Suprapubic skin (tissue), 4 donors: Measurements from ENCODE around the gene CNNM2. TPM values are rescaled to one million over a fixed set of nuclear protein-coding genes. Genes with fewer than 3 reads are reported as not detected.

Source experiments
- DNase-seq, 2 donors: peaks; one replicate each; pipeline ENCODE4 v3.0.0-alpha.2; 2019; ENCODE audit warnings: low spot score in 2 of 2
- H3K27ac ChIP-seq: fragments of 200-600 bp; sonication (generic); one replicate; pipeline ENCODE4 v1.5.1; 2019
- H3K27me3 ChIP-seq: fragments of 200-600 bp; sonication (generic); one replicate; pipeline ENCODE4 v1.5.1; 2019
- H3K36me3 ChIP-seq: fragments of 200-600 bp; sonication (generic); one replicate; pipeline ENCODE4 v1.5.1; 2019
- H3K4me1 ChIP-seq: fragments of 200-600 bp; sonication (generic); one replicate; pipeline ENCODE4 v1.5.1; 2019
- H3K4me3 ChIP-seq: fragments of 200-600 bp; sonication (generic); one replicate; pipeline ENCODE4 v1.5.1; 2019; ENCODE audit warnings: mild to moderate bottlenecking
- H3K9me3 ChIP-seq: fragments of 200-600 bp; sonication (generic); one replicate; pipeline ENCODE4 v1.5.1; 2019
- EP300 ChIP-seq: sonication (generic); formaldehyde crosslinking; IDR thresholded peaks from one replicate; pipeline ENCODE4 v1.6.1; 2017; ENCODE audit warnings: antibody characterized with exemption
- POLR2A ChIP-seq, 2 donors: fragments of 450-650 bp; IDR thresholded peaks; one replicate each; pipeline ENCODE4 v1.6.1; 2017; ENCODE audit warnings: antibody characterized with exemption in 2 of 2, mild to moderate bottlenecking in 2 of 2, moderate library complexity in 2 of 2
- POLR2AphosphoS5 ChIP-seq, 3 donors: sonication (generic); formaldehyde crosslinking; IDR thresholded peaks; one replicate each; pipeline ENCODE4 v1.6.1; 2017; ENCODE audit warnings: antibody characterized with exemption in 3 of 3
- WGBS: methylation state at CpG from one replicate; pipeline ENCODE4 v1.1.5; 2018; 5-methylcytosine and 5-hydroxymethylcytosine counted together
- total RNA-seq, 4 donors: library from RNA; depleted of rRNA; stranded (reverse); fragments of >200 nt; gene quantifications; one replicate each; pipeline ENCODE4 v1.1.0, GENCODE V29; 2016
- TF ChIP-seq, protein P1 (sequence below), 2 donors: fragments of 200-600 bp in 1 of 2; fragments of 450-650 bp in 1 of 2; sonication (generic) in 1 of 2; IDR thresholded peaks; one replicate each; pipeline ENCODE4 v1.5.1; 2016 to 2019; ENCODE audit warnings: antibody characterized with exemption in 2 of 2, mild to moderate bottlenecking in 1 of 2, moderate library complexity in 1 of 2

CNNM2 gene
- total RNA-seq, 4 donors from 2014 or later = 8.7 to 16.9 (median 12.9) TPM

GRCh38 chr10:102894466-102895213 is 23.5 kb upstream of the CNNM2 start:
- Histone ChIP-seq H3K36me3 (peaks cover 9% of the 10 kb centered on the region), H3K27ac (no peak overlapping the region), H3K4me1 (no peaks in the 10 kb centered on the region), H3K27me3 (no peaks in the 10 kb centered on the region), H3K4me3 (no peak overlapping the region), H3K9me3 (no peaks in the 10 kb centered on the region)
- WGBS = 90% methylated on average over 4 of the region's 4 CpGs
- no peak for DNase-seq
- TF ChIP-seq EP300 = no peak
- TF ChIP-seq POLR2A (IDR thresholded peaks at IDR 0.05) = no peak
- TF ChIP-seq, protein P1, sequence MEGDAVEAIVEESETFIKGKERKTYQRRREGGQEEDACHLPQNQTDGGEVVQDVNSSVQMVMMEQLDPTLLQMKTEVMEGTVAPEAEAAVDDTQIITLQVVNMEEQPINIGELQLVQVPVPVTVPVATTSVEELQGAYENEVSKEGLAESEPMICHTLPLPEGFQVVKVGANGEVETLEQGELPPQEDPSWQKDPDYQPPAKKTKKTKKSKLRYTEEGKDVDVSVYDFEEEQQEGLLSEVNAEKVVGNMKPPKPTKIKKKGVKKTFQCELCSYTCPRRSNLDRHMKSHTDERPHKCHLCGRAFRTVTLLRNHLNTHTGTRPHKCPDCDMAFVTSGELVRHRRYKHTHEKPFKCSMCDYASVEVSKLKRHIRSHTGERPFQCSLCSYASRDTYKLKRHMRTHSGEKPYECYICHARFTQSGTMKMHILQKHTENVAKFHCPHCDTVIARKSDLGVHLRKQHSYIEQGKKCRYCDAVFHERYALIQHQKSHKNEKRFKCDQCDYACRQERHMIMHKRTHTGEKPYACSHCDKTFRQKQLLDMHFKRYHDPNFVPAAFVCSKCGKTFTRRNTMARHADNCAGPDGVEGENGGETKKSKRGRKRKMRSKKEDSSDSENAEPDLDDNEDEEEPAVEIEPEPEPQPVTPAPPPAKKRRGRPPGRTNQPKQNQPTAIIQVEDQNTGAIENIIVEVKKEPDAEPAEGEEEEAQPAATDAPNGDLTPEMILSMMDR (IDR thresholded peaks at IDR 0.05) = no peak
- no peak for TF ChIP-seq POLR2AphosphoS5 (IDR thresholded peaks at IDR 0.05)

DNA sequence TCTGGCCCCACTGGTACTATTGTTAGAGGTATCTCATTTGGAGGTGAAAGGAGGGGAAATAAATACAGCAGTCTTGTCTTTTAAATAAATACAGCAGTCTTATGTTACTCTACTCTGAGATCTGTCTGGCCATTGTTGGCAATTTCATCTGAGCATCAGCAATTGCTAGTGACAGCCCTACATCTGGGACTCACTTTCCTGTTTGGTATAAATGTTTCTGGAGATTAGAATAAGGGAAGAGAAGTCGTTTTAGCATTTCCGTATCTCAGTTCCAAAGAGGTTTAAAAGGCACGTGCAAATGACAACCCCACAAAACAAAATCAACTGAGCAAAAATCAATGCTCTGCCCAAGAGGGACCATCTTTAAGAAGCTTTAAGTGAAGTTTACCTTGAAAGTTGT is 18.1 kb upstream of the CNNM2 start:
- Histone ChIP-seq H3K9me3 (no peaks in the 10 kb centered on the region), H3K4me3 (no peak overlapping the region), H3K27ac (no peak overlapping the region), H3K27me3 (no peaks in the 10 kb centered on the region), H3K36me3 (no peaks in the 10 kb centered on the region), H3K4me1 (no peaks in the 10 kb centered on the region)
- DNase-seq = no peak
- WGBS = 90% methylated on average over 3 of the region's 3 CpGs
- TF ChIP-seq EP300 (no peak), POLR2A (IDR thresholded peaks at IDR 0.05) (no peak), POLR2AphosphoS5 (IDR thresholded peaks at IDR 0.05) (no peak)

DNA sequence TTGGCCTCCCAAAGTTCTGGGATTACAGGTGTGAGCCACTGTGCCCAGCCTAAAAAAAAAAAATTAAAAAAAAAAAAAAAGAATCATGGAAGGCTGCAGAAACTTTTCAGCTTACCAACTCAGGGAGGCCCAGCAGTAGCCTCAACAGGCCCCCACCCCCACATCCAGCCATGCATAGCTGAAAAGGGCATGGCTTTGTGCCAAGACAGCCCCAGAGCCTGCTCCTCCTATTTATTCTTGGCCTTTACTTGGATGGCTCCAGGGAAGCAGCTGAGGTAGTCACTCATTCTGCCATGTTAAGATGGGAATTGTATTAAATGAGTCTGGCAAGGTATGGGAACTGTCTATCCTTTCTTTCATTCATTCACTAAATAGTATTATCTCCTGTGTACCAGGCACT is 13.7 kb upstream of the CNNM2 start:
- H3K27me3 ChIP-seq = no peaks in the 10 kb centered on the region
- H3K9me3 ChIP-seq = no peaks in the 10 kb centered on the region
- DNase-seq = no peak
- no peak overlapping the region for H3K27ac ChIP-seq
- no peaks in the 10 kb centered on the region for H3K4me1 ChIP-seq
- H3K36me3 ChIP-seq = no peaks in the 10 kb centered on the region
- TF ChIP-seq, protein P1 (IDR thresholded peaks at IDR 0.05) = no peak
- TF ChIP-seq POLR2A (IDR thresholded peaks at IDR 0.05) (no peak), EP300 (no peak), POLR2AphosphoS5 (IDR thresholded peaks at IDR 0.05) (no peak)
- no peak overlapping the region for H3K4me3 ChIP-seq

DNA sequence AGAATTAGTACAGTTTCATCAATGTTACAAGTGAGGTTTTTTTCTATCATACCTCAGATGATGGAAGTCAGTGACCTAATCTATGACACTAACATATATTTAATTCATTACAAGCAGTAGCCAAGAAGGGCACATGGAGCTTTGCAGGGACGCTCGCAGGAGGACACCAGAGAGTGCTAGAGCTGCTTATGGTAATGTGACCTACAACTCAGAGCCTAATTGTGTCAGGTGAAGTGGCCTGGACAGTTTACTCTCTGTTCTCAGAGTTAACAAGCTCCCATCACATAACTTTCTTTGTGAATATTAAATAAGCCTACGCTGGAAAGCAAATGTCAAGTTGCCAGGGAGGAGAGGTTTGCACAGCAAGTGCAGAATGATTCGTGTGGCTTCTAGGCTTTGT is 11.6 kb upstream of the CNNM2 start:
- WGBS = 89% methylated on average over 4 of the region's 4 CpGs
- H3K9me3 ChIP-seq = no peaks in the 10 kb centered on the region
- TF ChIP-seq, protein P1 (IDR thresholded peaks at IDR 0.05) = no peak
- TF ChIP-seq POLR2A (IDR thresholded peaks at IDR 0.05) = no peak
- no peak for TF ChIP-seq POLR2AphosphoS5 (IDR thresholded peaks at IDR 0.05)
- no peak for TF ChIP-seq EP300
- H3K27ac ChIP-seq = no peak overlapping the region
- H3K4me1 ChIP-seq = no peaks in the 10 kb centered on the region
- no peak for DNase-seq
- no peaks in the 10 kb centered on the region for H3K36me3 ChIP-seq
- no peaks in the 10 kb centered on the region for H3K27me3 ChIP-seq
- H3K4me3 ChIP-seq = no peak overlapping the region

DNA sequence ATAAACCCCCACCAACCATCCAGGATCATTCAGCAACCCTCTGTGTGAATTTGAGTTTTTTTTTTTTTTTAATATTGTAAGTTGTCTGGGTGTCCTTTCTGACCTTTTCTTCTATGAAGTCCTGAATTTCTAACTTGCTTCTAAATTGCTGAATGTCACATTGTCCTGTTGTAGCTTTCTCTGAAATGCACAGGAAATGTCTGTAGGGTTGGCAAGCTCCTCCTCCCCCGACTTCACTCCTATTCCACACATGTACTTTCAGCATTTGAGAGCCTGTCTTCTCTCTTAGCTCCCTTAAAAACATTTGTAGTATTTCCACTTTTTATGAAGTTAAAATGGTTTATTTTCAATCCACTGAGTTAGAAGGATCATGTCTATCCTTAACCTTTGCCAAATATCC is 3.3 kb upstream of the CNNM2 start:
- H3K4me3 ChIP-seq = no peak overlapping the region
- no peaks in the 10 kb centered on the region for H3K27me3 ChIP-seq
- peaks cover 21% of the 10 kb centered on the region for H3K4me1 ChIP-seq
- no peak for DNase-seq
- H3K9me3 ChIP-seq = no peaks in the 10 kb centered on the region
- WGBS = 67% methylated on average over 1 of the region's 1 CpG
- no peaks in the 10 kb centered on the region for H3K36me3 ChIP-seq
- TF ChIP-seq POLR2AphosphoS5 (IDR thresholded peaks at IDR 0.05) (no peak), EP300 (no peak)
- H3K27ac ChIP-seq = no peak overlapping the region

- WGBS = 82% methylated on average over 7 of the region's 7 CpGs
- TF ChIP-seq POLR2A (IDR thresholded peaks at IDR 0.05) = no peak
- TF ChIP-seq EP300 = no peak
- TF ChIP-seq POLR2AphosphoS5 (IDR thresholded peaks at IDR 0.05) = no peak
- TF ChIP-seq, protein P1 (IDR thresholded peaks at IDR 0.05) = no peak
- Histone ChIP-seq H3K27ac (no peak overlapping the region), H3K4me1 (peaks cover 35% of the 10 kb centered on the region), H3K27me3 (no peaks in the 10 kb centered on the region), H3K9me3 (no peaks in the 10 kb centered on the region), H3K36me3 (no peaks in the 10 kb centered on the region), H3K4me3 (no peak overlapping the region)
- DNase-seq = no peak
Measured at GRCh38 chr10:102916173-102916572, 1.9 kb upstream of the CNNM2 start.
